ENCODE results near the gene SPDYA.
"Not testable (repeated sequence)": the region's sequence is repeated elsewhere in the genome, so short reads cannot be mapped to it uniquely, and the experiment has no call there.

SPDYA gene

GRCh38 chr2:28810384-28811285 lies at the start of gene SPDYA:
Gene SPDYA (plus strand): TSS chr2:28810834. CDS start chr2:28816015, 5,181 bp downstream.
- DNase-seq = peak; percentile 52 to 63 (median 62)

DNA sequence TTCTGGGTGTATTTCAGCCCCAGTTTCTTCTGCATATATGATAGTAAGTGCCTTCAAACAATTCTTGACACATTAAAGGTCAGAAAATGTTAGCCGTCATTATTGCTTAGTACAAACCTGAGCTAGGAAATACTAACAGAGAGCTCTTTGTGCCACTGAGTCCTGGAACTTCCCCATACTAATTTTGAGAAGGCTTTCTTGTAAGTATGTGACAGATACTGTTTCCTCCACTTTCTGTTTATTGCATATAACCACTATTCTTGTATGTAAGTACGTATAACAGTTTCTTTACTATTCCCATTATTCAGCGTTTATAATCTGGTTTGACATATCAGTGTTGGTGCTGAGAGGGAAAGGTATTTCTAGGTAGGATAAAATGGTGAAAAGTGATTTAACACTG lies 49.2 kb upstream of the SPDYA start:
- no peak for DNase-seq

DNA sequence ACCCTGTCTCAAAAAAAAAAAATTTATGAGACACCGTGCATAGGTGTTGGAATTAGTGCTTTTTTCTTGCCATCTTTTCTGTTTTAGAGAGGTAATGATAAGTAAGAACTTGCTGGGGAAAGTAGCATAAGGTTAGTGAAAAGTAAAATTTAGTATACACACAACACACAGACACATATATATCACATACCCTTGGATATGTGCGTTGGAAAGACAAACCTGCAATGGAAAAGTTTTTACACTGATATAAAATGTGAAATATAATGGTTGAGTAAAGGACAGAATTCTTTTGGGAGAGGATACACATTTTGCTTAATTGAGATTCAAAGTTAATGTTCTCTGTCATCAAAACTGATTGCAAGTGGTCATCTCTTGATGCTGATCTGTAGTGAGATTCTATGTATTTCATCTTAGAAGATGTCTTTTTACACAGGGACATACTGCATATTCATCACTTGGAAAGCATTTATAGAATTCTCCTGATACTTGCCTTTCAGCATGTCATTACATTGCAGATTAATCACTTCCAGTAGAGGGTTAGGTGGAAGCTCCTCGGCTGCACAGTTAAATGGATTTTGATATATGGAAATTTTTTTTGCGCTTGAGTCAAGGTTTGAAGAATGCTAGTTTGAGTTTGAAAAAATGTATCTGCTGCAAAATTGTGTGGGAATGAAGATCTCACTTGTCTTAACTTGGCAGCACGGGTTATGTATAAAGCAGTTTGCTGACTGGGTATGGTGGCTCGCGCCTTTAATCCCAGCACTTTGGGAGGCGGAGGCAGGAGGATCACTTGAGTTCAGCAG lies 45.5 kb upstream of the SPDYA start:
- DNase-seq = no peak

GRCh38 chr2:28766070-28766469 lies 44.6 kb upstream of the SPDYA start:
- no peak for DNase-seq

- no peak for DNase-seq
These were observed 43.3 kb upstream of the SPDYA start for GRCh38 chr2:28767337-28767736.

GRCh38 chr2:28768422-28768821 lies 42.2 kb upstream of the SPDYA start:
- no peak for DNase-seq

GRCh38 chr2:28768952-28769351 lies 41.7 kb upstream of the SPDYA start:
- no peak for DNase-seq

DNA sequence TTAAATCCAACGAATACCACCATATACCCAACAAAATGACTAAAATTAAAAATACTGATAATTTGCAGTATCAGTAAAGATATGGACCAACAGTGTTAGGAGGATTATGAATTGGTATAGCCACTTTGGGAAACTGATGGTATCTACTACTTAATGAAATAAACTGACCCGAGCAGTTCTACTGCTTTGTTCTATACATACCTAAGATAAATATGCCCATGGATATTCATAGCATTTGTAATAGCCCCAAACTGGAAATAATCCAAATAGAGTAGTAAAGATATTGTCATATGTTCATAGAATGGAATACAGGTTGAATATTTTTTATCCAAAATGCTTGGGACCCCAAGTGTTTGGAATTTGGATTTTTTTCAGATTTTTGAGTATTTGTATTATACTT lies 38.3 kb upstream of the SPDYA start:
- no peak for DNase-seq

DNA sequence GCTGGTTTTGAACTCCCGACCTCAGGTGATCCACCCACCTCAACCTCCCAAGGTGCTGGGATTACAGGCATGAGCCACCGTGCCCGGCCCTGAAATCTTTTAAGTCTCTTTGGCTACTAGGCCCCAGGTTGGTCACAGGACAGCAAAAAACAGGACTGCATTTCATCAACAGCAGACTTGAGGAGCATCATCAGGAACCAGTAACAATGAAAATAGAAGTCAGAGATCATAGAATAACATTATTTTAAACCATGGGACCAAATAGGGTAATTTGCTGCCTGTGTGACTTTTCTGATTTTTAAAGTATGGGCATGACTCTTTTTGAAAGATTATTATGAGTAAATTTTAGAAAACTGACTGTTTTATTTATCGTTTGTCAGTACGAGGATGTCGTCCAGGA lies 34.2 kb upstream of the SPDYA start:
- DNase-seq = no peak

GRCh38 chr2:28778392-28778791 lies 32.2 kb upstream of the SPDYA start:
- no peak for DNase-seq

- DNase-seq = no peak
These were observed 31.6 kb upstream of the SPDYA start for GRCh38 chr2:28779001-28779400.

- DNase-seq = no peak
These were observed 30.1 kb upstream of the SPDYA start for GRCh38 chr2:28780496-28780895.

- DNase-seq = no peak
These were observed 28.2 kb upstream of the SPDYA start for GRCh38 chr2:28782423-28782822.

DNA sequence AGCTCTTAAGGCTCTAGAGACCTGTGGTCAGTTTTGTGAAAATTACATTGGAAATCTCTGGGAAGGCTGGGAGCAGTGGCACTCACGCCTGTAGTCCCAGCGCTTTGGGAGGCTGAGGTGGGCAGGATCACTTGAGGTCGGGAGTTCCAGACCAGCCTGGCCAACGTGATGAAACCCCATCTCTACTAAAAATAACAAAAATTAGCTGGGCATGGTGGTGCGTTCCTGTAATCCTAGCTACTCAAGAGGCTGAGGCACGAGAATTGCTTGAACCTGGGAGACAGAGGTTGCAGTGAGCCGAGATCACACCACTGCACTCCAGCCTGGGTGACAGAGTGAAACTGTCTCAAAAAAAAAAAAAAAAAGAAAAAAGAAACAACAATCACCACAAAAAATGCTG lies 26.1 kb upstream of the SPDYA start:
- not testable (repeated sequence) for DNase-seq

- DNase-seq = no peak
These were observed 14.0 kb upstream of the SPDYA start for GRCh38 chr2:28796620-28797019.

DNA sequence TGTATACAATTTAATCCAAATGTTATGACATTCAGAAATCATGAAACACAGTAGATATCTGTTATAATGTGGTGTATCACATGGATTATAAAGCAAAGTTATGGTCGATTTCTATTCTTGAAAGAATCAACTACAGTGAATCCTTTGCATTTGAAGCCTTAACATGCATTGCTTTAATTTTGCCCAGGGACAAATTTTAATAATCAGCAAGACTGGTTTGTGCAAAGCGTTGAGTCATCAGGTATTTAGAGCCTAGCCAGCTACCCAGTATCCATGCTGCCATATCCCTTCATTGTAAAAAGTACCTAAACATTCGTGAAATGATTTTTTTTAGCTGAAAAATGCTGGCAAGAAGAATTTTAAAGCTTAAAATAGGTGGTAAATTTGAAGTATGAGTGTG lies 8.9 kb upstream of the SPDYA start:
- DNase-seq = no peak

GRCh38 chr2:28802975-28803429 lies 7.6 kb upstream of the SPDYA start:
- DNase-seq = no peak

- no peak for DNase-seq
These were observed 707 bp upstream of the SPDYA start for GRCh38 chr2:28809927-28810326.

DNA sequence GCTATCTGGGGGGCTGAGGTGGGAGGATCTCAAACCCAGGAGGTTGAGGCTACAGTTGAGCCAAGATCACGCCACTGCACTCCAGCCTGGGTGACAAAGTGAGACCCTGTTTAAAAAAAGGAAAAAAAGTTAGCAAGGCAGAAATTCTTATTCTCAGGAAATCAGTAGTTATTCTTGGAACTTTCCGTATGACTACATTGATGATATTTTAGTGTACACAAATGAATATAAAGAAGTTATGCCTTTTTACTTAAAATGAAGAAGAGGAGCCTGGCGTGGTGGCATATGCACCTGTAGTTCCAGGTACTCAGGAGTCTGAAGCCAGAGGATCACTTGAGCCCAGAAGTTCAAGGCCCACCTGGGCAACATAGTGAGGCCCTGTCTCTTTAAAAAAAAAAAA lies 7.4 kb downstream of the SPDYA start:
- DNase-seq = no peak

GRCh38 chr2:28821295-28821958 lies 10.8 kb downstream of the SPDYA start:
- peak; percentile 8 to 17 (median 13) for DNase-seq

GRCh38 chr2:28822036-28822435 lies 11.4 kb downstream of the SPDYA start:
- DNase-seq = no peak

GRCh38 chr2:28824207-28824606 lies 13.6 kb downstream of the SPDYA start:
- DNase-seq = no peak

DNA sequence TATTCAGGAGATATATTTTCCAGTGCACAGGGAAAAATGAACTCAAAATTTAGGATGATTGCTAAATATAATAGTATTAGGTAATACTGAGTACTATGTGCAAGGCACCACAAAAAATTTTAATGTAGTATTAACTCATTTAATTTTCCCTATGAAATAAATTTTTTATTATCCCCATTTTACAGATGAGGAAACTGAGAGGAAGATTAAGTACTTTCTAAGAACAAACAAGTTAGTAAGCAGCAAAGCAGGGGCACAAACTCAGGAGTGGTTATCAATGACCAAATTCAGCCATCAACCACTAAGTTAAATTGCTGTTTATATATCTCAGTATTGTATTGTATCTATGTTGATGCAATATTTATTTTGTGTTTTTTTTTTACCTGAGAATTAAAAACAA lies 14.2 kb downstream of the SPDYA start:
- DNase-seq = no peak

Measured in activated CD4-positive, CD25-positive, alpha-beta regulatory T cell (primary cell).